HG02678 (cell line): ENCODE results near the gene LIPC.

Source experiments
- ATAC-seq: cut with Tn5 transposase; IDR thresholded peaks from one replicate; pipeline ENCODE4 v1.9.1; 2021; ENCODE audit warnings: mild to moderate bottlenecking, moderate library complexity; ENCODE audit not compliant: unreplicated experiment

LIPC gene

DNA sequence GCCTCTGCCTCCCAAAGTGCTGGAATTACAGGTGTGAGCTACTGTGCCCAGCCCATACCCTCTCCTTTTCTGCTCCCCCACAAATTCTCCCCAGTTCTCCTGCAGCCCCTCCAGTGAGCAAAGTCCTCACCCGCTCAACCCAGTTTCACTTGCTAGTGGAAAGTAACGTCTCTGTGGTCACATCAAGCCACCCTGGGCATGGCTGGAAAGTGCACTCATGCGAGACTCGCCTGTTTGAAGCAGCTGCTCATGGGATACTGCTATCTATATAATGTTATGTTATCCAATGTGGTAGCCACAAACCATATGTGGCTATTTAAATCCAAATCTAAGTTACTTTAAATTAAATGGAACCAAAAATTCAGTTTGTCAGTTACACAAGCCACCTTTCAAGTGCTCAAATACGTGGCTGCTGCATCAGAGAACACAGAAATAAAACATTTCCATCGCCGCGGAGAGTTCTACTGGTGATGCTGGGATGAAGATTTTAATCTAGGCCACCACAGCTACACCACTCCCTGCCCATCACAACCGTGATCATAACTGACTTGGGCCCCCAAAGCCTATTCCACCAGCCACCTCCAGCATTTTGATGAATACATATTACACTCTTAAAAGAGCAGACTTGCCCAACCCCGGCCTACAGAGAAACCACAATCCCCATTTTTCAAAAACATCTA, 119.4 kb downstream of the LIPC start:
- ATAC-seq, result no peak

DNA sequence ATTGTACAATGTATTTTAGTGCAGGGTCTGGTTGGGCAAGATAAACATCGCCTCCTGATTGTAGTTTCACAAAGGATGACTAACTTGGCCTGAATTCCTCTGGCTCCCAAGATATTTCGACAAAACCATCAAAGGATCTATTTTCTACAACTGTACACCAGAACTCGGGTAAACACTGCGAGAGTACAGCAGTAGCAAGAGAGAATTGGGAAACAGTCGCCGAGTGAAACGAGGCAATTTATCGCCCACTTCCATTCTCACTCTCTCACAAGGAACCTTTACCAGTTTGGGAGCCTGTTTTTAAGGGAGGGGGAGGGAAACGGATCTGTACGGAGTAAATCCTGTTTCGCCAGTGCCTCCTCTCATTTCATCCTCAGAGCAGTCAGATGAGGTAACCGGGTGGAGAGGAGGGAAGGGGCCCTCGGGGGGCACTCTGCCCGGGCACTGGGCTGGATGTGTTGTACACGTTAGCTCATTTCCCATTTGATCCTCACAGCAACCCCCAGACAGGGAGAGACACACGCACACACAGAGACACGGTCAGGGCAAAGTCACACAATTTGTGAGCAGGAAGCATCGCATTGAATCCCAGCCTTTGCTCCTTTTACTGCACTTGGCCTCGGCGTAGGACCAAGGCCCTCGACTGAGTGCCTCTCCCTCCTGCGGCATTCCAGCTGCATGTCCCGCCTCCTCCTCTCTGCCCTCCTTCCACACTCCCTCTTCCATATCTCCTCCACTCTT, 120.1 kb downstream of the LIPC start:
- no peak for ATAC-seq

DNA sequence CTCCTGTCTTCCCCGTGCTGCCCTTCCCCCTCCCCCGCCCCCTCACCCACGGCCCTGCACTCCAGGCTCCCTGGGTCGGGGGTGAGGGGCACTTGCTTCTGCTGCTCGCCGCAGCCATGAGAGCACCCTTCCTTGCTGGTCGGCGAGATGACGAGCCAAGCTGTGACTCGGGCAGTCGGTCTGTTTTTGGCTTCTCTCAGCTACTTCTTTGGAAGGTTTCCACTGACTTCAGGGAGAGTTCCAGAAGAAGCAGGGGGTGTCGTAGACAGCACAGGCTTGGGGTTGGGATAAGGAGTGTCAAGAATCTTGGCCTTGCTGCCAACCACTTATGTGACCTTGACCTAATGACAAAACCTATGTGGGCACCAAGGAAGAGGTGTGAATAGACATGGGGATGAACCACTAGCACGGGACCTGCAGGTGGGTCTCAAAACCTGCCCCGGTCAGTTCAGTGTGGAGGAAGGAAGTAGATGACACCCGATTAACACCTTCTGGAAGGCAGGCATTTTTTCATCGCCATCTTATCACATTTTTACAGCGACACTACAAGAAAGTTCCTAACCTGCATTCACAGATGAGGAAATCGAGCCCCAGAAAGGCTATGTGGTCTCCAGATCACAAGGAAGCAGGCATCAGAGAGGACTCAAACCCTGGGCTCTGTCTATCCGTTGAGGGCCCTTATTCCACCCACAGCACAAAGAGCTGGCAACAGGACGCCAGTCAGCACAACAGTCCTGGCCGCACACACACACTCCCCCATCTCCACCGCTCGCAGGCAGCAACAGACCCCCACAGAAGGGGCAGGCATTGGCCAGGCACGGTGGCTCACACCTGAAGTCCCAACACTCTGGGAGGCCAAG, 120.9 kb downstream of the LIPC start:
- no peak for ATAC-seq

DNA sequence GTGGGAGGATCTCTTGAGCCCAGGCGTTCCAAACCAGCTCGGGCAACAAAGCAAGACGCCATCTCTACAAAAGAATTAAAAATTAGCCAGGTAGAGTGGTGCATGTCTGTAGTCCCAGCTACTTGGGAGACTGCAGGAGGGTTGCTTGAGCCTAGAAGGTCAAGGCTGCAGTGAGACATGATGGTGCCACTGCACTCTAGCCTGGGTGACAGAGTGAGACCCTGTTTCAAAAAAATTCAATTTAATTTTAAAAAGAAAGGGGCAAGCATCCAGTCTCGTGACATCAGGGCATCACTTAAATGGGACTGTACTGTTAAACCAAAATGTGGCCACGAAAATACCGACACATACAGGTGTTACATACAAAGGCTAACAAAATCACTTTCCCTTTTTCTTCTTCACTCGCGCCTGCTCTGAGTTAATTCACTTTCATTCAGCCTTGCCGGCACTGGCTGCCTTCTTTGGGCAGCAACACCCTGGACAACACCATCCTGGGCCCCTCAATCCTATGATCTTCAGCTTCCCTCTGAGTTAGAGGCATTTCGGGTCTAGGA, 121.7 kb downstream of the LIPC start:
- ATAC-seq, result no peak

DNA sequence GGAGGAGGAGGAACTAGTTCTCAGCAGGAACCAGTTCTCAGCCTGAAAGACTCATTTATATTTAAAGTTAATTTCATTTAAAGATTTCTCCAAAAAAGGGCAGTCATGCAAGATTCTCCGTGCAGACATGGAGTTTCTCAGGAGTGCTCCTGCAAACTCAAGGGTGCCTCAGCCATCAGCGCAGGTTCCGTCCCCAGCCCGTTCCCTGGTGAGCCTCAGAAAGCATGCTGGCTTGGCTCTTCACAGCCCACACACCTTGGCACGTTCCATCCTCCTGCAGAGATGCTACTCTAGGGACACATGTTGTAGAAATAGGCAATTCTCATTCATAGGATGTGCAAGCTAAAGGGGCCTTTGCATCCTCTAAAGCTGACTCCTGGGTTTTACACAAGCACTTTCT, 123.0 kb downstream of the LIPC start:
- no peak for ATAC-seq

DNA sequence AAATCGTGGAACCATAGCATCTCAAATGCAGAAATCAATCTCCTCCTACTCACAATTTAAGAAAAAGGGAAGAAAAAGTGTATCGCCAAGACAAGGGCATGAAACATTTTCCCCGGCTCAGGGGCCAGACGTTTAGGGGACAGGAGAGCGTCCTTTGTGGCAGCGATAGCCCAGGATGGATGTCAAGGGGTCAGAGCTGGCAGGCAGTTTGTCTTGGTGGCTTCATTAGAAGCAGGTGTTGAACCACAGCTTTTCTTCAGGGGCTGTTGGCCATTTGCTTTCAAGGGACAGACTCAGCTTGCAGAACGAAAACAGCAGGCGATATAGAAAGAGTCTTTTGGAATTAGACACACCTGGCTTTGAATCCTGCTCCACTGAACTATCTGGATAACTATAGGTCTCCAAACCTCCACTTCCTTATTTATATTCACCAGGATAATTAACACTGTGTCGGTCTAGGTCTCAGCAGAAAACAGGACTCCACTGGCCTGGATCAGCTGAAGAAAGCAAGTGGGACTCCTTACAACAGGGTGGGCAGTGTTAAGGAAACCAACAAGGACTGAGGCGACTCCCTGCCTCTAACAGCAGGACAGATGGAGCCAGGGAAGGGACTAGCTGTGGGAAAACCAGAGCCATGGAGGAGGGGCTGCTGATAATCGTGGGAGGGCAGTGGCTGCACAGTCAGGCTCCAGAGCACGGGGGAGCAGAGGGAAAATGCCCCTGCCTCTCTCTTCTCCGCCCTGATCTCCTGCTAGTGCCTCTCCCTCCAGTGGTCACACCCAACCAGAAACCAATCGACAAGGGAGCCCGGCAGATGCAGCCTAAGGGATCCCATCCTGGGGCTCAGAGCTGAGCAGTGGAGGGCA, 123.6 kb downstream of the LIPC start:
- ATAC-seq, result no peak

DNA sequence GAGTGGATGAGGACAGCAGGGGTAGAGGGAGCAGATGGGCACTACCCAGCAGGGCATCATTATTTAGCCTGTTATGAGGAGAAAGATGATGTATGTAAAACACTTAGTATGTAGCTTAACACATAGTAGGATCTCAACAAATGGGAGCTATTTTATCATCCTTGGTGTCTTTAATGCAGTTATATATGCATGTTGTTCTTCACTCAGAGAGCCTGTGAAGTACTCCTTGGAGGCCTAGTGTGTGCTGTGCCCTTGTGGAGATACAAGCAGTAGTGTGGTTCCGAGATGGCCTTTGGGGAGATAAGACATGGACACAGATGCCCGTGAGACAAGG, 124.2 kb downstream of the LIPC start:
- ATAC-seq, result no peak

DNA sequence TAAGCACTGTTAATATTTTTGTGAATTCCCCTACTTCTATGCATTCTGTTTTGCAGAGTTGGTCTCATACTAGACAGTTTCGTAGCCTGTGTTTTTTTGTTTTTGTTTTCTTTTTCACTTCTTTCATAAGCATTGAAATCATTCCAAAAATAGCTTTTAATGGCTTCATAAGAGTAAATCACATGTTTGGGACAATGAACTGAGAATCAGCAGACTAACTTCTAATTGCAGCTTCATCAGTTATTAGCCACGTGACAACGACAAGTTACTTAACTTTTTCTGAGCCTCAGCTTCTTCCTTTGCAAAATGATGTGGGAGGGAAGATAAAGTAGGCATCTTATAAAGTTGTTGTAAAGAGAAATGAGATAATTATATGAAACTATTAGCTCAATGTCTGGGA, 124.8 kb downstream of the LIPC start:
- ATAC-seq, result no peak

DNA sequence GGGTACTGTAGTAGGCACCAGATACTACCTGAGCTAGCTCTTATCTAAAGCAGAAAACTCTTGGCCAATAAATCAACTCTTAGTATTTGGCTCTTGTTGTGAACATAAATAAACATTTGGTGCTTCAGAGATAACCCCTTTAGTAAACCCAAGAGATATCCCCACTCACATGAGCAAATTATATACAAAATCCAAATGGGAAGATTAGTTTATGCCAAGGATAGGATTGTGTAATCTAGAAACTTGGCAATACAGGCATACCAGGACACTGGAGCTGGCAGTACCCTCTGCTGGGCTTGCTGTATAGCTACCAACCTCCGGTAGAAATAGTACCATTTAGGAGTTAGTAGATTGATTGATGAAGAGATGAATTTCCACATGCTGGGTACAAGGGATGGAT, 127.0 kb downstream of the LIPC start:
- no peak for ATAC-seq

DNA sequence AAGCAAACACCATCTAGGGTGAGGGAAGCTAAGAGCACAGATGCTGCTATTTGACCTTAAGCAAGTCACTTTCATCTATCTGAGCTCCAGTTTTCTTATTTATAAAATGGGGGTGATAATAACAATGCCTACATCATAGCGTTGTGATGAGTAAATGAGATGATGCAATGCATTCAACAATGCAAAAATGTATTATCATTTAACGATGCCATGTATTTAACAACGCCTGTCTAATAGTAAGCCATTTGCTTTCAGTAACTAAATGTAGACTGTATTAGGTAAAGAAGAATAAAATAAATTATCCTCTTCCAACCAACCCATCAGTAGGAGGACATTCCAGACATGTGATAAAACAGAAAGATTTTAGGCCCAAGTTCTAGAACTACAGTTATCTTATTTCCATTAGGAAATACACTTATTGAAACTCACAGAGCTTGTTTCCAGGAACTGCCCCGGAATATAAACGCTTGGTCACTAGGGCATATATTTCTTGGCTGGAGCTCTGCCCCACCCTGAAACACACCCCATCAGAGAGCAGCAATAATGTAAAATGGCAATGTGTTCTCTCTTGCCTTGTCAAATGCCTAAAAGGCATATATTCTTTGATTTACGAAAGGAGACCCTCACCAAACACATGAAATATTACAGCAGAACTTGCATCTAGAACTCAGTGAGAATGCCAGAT, 128.3 kb downstream of the LIPC start:
- no peak for ATAC-seq

DNA sequence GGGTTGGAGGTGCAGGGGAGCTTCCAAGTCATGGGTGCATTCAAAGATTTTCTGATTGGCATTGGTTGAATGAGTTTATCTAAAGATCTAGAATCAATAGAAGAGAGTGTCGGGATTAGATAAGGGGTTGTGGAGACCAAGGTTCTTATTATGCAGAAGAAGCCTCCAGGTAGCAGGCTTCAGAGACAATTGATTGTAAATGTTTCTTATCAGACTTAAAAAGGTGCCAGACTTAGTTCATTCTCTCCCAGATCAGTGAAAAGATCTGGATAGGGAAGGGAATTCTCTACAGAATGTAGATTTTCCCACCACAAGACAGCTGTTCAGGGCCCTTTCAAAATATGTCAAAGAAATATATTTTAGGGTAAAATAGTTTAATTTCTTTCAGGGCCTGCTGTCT, 129.5 kb downstream of the LIPC start:
- ATAC-seq, result no peak

DNA sequence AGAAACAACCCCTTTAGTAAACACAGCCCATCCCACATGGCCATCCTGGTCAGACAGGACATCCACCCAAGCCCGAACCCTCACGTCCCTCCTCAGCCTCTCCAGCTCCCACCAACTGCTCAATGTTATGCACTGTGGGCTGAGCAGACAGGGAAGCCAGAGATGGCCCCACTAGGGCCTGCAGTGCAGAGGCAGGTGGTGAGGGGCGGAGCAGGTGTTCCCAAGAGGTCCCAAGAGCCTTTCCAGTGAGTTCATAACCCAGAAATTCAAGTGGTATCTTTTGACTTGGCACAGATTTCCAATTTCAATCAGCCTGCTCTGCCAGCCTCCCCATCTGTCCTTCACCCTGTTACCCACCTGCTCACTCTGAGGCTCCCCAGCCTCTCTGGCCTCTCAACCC, 130.3 kb downstream of the LIPC start:
- ATAC-seq, result no peak

DNA sequence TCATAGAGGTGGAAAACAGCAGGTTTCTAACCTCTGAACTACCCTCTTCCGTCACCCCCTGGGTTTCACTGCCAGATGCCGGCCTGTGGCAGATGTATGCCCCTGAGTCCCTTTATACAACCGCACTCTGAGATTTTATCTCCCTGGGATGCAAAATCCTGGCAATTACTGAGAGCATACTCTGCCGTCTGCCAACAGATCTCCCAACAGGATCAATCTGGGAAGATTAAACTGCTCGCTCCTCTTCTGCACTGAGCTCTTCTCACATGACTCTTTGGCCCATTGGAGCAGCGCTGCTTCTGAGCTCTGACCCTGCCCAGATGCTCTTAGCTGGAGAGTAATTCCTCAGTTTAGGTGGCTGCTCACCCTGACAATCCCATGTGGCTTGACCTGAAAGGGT, 133.2 kb downstream of the LIPC start:
- no peak for ATAC-seq

DNA sequence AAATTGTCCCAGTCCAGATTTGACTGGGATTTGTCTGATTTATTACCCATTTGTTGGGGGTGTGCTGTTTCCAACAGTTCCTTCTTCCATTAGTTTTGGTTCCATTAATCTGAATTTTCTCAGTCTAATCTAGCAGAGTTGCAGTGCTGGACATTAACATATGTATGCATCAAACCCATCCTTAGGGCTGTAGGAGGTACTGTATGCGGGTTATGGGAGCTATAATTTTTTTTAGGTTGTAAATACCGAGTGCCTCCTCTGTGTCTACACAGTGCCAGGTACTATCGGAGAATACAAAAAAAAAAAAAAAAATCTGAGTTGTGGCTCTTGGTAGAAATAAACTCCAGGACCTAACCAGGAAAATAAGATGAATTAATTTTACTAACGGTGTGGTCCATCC, 133.8 kb downstream of the LIPC start:
- ATAC-seq, result no peak

DNA sequence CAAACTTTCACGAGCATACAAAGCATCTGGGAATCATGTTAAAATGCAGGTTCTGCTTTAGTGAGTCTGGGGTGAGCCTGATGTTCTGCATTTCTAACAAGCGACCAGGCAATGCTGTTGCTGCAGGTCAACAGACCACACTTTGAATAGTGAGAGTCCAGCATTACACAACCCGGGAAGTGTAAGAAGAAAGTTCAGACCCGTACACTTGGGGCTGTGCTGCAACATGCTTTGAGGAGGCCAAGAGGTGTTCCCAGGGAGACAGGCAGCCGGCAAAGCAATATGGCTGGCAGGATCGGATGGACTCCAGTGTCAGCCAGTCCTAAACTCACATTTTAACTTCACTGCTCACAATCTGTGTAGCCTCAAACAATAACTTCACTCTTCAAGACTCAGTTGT, 134.2 kb downstream of the LIPC start:
- ATAC-seq, result no peak

DNA sequence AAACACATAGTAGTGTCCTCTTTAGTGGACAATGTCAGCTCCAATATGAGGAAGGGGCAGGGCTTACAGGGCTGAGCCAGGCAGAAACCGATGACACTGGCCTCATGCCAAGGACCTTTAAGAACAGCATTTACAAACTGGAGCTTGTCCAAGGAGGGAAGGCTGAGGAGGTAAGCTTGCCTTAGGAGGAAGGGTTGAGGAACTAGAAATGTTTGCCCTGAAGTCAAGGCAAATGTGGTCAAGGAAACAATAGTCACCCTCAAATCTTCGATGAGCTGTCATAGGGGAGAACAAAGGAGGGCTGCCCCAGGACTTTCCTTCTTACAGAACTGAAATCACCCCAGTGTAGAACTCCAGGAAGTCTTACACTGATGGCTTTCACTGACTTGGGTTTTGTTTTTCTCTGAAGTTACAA, 136.4 kb downstream of the LIPC start:
- no peak for ATAC-seq

DNA sequence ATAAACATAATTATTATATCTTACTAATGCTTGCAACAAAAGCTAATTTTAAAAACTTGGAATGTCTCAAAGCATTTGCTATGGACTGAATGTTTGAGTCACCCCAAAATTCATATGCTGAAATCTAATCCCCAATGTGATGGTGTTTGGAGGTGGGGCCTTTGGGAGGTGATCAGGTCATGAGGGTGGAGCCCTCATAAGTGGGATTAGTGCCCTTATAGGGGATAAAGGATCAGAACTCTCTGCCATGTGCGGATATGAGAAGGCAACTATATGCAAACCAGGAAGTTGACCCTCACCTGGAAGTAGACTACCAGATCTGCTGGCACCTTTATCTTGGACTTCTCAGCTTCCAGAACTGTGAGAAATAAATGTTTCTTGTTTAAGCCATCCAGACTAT, 137.7 kb downstream of the LIPC start:
- no peak for ATAC-seq

DNA sequence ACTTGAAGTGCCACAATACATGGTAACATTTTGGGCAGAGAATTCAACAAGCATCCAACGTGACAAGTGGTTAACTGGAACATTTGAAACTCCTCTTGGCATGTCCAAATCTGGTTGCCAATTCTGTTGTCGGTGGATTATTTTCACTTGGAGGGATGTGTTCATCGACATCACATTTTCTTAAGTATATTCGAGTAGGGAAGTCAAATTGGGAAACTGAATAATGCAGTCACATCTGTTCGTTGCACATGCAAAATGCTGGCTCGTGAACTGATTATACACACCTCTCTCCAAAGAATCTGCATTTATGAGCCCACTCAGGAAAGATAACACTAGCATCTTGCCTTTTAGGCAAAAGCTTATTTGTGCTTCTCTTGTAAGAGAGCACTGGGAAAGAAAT, 139.7 kb downstream of the LIPC start:
- ATAC-seq, result no peak

DNA sequence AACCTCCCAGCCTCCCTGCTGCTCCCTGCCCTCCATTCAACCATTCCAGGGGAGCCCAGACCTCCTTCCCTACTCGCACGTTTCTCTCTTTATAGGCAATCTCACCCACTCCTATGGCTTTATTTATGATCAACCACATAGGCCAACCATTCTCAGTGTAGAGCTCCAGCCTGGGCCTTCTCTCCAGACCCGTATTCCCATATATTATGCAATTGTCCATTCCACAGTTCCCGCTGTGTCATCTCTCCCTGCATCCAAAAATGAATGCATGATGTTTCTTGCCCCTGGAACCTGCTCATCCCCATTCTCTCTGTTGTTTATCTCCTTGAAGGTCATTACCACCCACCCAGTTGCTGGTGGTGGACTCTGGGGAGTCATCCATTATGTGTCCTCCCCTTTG, 140.7 kb downstream of the LIPC start:
- ATAC-seq, result no peak

DNA sequence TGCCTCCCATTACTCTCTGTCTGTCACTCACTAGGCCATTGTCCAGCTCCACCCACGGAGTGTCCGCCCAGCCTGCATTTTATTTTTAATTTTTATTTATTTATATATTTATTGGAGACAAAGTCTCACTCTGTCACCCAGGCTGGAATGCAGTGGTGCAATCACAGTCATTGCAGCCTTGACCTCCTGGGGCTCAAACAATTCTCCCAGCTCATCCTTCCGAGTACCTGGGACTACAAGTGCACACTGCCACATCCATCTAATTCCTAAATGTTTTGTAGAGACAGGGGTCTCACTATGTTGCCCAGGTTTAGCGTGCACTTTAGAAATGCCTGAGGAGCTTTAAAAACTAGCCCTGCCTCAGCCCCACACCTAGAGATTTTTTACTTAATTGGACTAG, 141.5 kb downstream of the LIPC start:
- ATAC-seq, result no peak
